NCI-H1930 (cell line): ENCODE data around the gene DXO.

Experiments
- DNase-seq, 2 experiments: peaks; one replicate each; lab custom pipeline; 2025; lab: John Stamatoyannopoulos, UW

The DXO gene

DNA sequence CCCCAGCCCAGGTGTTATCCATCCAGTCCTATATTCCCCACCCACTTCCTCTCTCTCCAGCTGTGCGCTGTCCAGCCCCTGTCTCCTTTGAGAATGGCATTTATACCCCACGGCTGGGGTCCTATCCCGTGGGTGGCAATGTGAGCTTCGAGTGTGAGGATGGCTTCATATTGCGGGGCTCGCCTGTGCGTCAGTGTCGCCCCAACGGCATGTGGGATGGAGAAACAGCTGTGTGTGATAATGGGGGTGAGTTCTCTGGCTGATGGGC, 43.3 kb downstream of the DXO start:
- no peak for DNase-seq

DNA sequence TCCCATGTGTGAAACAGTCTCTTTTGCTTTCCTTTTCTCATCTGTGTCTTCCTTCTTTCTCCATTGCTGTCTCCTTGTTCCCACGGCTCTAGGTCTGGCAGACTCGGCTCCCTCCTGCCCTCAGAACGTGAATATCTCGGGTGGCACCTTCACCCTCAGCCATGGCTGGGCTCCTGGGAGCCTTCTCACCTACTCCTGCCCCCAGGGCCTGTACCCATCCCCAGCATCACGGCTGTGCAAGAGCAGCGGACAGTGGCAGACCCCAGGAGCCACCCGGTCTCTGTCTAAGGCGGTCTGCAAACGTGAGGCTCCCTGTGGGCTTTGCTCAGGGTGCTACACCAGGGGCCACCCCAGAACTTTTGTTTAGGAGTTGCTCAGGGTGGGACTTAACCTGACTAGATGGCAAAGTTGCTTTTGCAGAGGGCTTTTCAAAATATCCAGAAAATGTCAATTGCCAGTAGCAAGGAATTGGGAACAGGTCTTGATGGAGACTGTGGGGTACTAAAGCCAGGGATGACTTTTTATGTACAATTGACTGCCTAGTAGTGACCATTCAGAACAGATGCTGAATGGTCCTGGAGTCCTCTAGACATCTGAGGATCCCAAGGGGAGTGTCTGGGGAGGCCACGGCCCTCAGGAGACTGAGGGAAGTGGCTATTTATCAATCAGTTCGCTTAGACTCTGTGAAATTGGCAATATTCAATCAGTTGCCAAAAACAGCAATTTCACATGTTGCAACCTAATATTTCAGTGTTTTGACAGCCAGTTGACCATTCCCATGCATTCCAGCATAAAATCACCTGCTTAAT, 43.9 kb downstream of the DXO start:
- DNase-seq = no peak

DNA sequence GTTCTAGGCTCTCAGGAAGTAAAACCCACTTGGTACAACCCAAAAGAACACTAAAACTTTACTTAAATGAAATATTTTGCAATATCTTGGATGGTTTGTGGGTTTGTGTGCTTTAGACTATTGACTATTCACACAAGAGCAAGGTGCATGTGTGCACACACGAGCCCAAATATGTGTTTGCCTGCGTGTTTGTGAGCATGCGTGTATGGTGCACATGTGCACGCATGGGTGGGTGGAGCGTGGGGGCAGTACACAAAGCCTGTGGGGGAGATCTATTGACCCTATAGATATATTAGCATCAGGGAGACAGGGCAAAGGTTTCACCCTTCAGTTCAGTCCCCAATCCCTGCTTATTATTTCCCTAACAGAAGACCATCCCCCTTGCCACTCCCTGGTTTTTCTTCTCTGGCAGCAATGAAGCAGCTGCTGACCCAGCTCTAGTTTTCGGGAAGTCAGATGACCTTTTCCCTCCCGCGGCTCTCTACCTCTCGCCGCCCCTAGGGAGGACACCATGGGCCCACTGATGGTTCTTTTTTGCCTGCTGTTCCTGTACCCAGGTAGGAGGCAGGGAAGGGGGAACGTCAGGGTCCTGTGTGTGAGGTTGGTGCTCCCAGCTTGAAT, 44.6 kb downstream of the DXO start, which contains the start of gene C2:
Gene C2 (plus strand): TSS at position 476 of the 621 bp plus-strand sequence. CDS start 36 bp downstream, at position 512.
- DNase-seq = no peak

DNA sequence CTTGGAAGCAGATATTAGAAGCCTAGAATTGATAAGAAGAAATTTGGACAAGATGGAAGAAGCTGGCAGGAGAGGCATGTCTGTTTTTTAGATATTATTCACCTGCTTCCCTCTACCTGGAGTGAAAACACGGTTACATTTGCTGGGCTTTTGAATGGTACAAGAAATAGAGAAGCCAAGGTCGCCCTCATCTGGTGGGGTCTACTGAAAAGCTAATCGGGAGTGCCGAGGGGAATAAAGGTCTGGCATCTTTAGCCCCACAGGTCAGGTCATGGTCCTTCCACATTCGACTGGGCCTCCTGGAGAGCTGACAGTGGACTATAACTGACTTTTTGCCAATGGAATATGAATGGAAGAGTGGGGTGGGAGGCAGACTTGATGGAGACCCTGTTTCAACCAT, 49.0 kb downstream of the DXO start:
- peak in 1 of 2 experiments; percentile 38 for DNase-seq

DNA sequence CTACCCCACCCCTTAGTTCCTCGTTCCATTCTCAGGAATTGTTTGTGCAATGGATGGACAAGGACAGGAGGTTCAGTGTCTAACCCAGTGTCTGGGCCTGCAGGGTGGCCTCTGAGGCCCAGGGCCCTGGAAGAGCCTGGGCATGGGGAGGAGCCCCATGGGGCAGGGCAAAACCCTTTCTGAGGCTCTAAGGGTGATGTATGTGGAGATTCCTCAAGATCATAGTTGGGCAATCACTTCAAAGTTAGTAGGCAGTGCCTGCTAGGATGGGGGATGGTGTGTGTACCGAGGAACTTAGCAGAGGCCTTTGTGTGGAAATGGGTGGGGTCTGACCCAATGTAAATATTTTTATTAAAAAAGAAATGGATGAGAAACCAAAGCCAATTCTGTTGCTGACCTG, 51.1 kb downstream of the DXO start:
- no peak for DNase-seq
